ENCODE data around the gene TLCD5. TPM values are rescaled to one million over a fixed set of nuclear protein-coding genes. Genes with fewer than 3 reads are reported as not detected.

The TLCD5 gene
- total RNA-seq, 1 experiment from 2014 or later: 7.1 TPM

GRCh38 chr11:120317689-120318480 lies 7.2 kb upstream of the TLCD5 start:
- no peaks in the 10 kb centered on the region for H3K9me3 Mint-ChIP-seq
- no peak overlapping the region; a peak in 1 of 7 replicates for H3K27ac Mint-ChIP-seq
- no peak overlapping the region for H3K4ac ChIP-seq (ENCODE audit: low read depth, low read length)
- no peak overlapping the region for H3K14ac ChIP-seq (ENCODE audit: insufficient read depth, low read length)
- H3K56ac ChIP-seq (ENCODE audit: insufficient read length, low read depth, low read length): no peak overlapping the region
- H4K5ac ChIP-seq (ENCODE audit: insufficient read length, low read depth, low read length): no peak overlapping the region
- no peaks in the 10 kb centered on the region for H3K79me2 ChIP-seq (ENCODE audit: insufficient read depth, low read length)
- WGBS (ENCODE audit: extremely low coverage, insufficient read length, low lambda C conversion rate): no CpG with 5 or more reads among the region's 10 CpGs
- no peak overlapping the region for H2AFZ ChIP-seq (ENCODE audit: low read length)
- H3K9me3 ChIP-seq (ENCODE audit: control insufficient read depth, low read depth, low read length): no peaks in the 10 kb centered on the region
- no peak overlapping the region for H2BK12ac ChIP-seq (ENCODE audit: insufficient read length, low read depth, low read length)
- H2BK20ac ChIP-seq (ENCODE audit: low read depth, low read length, poor library complexity, severe bottlenecking): no peak overlapping the region
- H4K91ac ChIP-seq (ENCODE audit: insufficient read length, low read depth, low read length): no peak overlapping the region
- no peaks in the 10 kb centered on the region for H3K79me1 ChIP-seq (ENCODE audit: insufficient read depth, low read depth, low read length, poor library complexity, severe bottlenecking)
- no peak overlapping the region for H2BK120ac ChIP-seq (ENCODE audit: low read depth, low read length, poor library complexity, severe bottlenecking)
- no peak overlapping the region for H3K27ac ChIP-seq (ENCODE audit: insufficient read length, low read depth, low read length)
- no peak for TF ChIP-seq CTCF (conservative IDR thresholded peaks at IDR 0.05)
- no peaks in the 10 kb centered on the region for H3K23me2 ChIP-seq (ENCODE audit: insufficient read length, low read depth, low read length, poor library complexity, severe bottlenecking)
- no peak overlapping the region for H4K8ac ChIP-seq (replicated peaks; ENCODE audit: insufficient read length, low read depth, low read length)
- no peak overlapping the region for H3T11ph ChIP-seq (ENCODE audit: low read length)
- H3K9ac ChIP-seq (ENCODE audit: extremely low read depth, insufficient read length, low read length): no peak overlapping the region
- no peak overlapping the region for H3K23ac ChIP-seq (ENCODE audit: insufficient read length, low read depth, low read length)
- peaks cover 11 to 14% of the 10 kb centered on the region in 2 experiments for H3K4me1 Mint-ChIP-seq
- H2BK15ac ChIP-seq (ENCODE audit: low read depth, low read length): no peak overlapping the region
- H2BK5ac ChIP-seq (ENCODE audit: insufficient read length, low read length): no peak overlapping the region
- H3K4me1 ChIP-seq (ENCODE audit: insufficient read depth, low read length): peaks cover 2% of the 10 kb centered on the region; the same call in 1 of the 2 replicates
- peaks cover 14% of the 10 kb centered on the region for H3K27me3 Mint-ChIP-seq (ENCODE audit: low read depth)
- DNase-seq: peak; percentile 14
- no peak overlapping the region for H3K18ac ChIP-seq (ENCODE audit: insufficient read length, low read depth, low read length)
- H2AK5ac ChIP-seq (ENCODE audit: insufficient read length, low read length): no peak overlapping the region
- H3K36me3 Mint-ChIP-seq (ENCODE audit: insufficient read depth in 1 of 3, low read depth in 3 of 3): no peaks in the 10 kb centered on the region
- H3K4me2 ChIP-seq (ENCODE audit: insufficient read depth, insufficient read length, low read length): no peak overlapping the region
- no peaks in the 10 kb centered on the region for H3K27me3 ChIP-seq (ENCODE audit: insufficient read depth, low read length)
- no peak overlapping the region for H3K4me3 Mint-ChIP-seq
- no peaks in the 10 kb centered on the region for H4K20me1 ChIP-seq (ENCODE audit: control insufficient read depth, insufficient read depth, insufficient read length)
